NCI-H1092 treated with DMSO at 0.1 percent for 48 hours (cell line): ENCODE measurements around the gene NPLOC4.
A peak's percentile ranks its signal among the peaks of the same experiment; 100 is the strongest.
"Not testable (repeated sequence)": the region's sequence is repeated elsewhere in the genome, so short reads cannot be mapped to it uniquely, and the experiment has no call there.

ENCODE experiments used
- DNase-seq: peaks from one replicate; lab custom pipeline; 2025; lab: John Stamatoyannopoulos, UW

NPLOC4 gene

DNA sequence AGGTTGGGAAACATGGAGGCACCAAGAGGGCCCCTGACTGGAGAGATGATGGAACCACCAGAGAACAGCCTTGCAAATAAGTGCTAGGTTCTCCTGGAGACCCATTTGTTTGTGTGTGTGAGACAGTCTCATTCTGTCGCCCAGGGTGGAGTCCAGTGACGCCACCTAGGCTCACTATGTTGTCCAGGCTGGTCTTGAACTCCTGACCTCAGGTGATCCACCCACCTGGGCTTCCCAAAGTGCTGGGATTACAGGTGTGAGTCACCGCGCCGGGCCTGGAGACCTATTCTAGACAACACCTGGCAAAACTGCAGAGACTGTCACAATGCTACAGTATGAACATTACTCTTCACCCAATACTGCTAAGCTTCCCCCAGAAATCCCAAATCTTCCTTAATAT lies 1.5 kb downstream of the NPLOC4 start:
- DNase-seq: no peak

DNA sequence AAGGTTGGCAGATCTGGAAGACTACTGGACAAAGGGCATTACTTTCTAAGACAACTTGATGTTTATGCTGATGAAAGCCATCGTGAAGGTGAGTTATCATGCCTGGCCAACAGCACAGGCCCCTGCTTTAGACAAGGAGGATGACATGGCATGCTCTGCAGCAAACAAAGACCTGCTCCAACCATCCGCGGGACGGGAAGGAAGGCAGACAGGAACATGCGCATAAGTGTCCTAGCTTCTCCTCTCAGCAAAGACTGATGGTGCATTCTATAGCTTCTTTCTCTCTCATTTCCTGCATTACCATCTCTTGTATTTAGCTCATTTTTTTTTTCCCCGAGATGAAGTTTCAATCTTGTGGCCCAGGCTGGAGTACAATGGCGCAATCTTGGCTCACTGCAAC lies 5.4 kb downstream of the NPLOC4 start:
- no peak for DNase-seq

DNA sequence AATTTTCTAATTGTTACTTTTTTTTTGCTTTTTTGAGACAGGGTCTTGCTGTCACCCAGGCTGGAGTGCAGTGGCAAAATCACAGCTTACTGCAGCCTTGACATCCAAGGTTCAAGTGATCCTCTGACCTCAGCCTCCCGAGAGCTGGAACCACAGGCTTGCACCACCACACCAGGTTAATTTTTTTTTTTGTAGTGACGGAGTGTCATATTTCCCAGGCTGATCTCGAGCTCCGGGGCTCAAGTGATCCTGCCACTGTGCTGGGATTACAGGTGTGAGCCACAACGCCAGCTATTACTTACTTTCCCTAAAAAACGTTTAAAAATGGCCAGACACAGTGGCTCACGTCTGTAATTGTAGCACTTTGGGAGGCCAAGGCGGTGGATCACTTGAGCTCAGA lies 6.6 kb downstream of the NPLOC4 start:
- DNase-seq: no peak

DNA sequence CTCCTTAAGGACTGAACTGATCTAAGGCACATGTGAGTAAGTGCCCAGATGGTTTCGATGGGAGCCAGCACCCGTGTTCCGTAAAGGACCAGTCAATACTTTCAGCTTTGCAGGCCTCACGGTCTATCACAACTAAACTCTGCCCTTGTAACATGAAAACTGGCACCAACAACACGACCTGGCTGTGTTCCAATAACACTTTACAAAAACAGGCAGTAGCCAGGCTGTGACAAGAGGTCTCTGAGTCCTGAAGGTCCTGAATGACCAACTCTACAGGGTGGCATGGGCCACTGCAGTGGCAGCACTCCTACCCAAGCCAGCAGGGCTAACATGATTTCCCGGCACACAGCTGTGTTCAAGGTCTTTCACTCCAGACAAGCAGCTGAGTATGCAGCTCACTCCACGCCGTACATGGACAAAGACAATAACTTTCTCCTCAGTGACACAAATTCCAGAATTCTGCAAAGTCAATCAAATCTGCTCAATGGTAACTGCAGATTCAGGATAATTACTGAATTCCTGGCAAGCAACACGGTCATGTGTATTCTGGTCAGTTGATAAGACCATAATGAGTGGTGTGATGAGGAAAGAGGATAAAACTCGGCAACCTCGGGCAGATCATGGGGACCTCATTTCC lies 15.3 kb downstream of the NPLOC4 start:
- no peak for DNase-seq

DNA sequence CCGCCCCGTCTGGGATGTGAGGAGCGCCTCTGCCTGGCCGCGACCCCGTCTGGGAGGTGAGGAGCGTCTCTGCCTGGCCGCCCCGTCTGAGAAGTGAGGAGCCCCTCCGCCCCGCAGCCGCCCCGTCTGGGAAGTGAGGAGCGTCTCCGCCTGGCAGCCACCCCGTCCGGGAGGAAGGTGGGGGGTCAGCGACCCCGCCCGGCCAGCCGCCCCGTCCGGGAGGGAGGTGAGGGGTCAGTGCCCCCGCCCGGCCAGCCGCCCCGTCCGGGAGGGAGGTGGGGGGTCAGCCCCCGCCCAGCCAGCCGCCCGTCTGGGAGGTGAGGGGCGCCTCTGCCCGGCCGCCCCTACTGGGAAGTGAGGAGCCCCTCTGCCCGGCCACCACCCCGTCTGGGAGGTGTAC lies 18.6 kb downstream of the NPLOC4 start:
- not testable (repeated sequence) for DNase-seq

DNA sequence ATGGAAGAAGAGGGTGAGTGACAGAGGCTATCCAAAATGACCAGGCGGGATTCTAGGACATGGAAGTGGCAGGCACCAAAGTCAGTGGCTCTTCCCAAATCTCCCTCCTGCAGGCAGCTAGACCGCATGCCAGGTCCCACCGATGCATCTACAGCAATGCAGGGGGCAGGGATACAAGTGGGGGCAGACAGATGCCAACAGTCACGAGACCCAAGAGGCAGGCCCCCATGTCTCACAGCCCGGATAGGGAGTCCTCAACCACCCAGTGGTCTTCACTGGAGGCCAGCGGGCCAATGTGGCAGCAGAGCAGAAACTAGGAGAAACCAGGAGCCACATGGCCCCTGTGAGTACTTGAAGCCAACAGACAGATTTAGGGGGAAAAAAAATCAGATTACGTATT lies 20.0 kb downstream of the NPLOC4 start:
- no peak for DNase-seq

DNA sequence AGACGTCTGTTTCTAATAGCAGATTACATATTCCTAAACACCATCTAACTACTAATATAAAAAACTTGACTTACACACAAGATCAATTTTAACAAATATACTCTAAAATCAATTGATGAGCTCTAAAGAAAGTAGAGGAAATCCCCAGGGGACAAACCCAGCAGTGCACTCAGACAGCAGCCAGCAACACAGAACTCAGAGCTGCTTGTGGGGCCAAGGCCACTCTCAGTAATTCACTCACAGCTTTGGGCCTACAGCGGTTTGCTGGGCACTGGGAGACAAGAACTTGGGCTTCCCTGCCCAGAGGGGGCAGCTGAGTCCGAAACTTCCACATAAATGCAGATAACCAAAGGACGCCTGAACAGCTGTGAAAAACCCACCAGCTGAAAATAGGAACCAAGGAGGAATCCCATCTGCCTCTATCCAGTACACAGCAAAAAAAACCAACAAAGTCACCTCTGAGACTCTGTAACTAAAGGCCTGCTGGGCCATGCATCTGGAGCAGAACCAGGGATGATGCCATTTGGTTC lies 21.4 kb downstream of the NPLOC4 start:
- no peak for DNase-seq

DNA sequence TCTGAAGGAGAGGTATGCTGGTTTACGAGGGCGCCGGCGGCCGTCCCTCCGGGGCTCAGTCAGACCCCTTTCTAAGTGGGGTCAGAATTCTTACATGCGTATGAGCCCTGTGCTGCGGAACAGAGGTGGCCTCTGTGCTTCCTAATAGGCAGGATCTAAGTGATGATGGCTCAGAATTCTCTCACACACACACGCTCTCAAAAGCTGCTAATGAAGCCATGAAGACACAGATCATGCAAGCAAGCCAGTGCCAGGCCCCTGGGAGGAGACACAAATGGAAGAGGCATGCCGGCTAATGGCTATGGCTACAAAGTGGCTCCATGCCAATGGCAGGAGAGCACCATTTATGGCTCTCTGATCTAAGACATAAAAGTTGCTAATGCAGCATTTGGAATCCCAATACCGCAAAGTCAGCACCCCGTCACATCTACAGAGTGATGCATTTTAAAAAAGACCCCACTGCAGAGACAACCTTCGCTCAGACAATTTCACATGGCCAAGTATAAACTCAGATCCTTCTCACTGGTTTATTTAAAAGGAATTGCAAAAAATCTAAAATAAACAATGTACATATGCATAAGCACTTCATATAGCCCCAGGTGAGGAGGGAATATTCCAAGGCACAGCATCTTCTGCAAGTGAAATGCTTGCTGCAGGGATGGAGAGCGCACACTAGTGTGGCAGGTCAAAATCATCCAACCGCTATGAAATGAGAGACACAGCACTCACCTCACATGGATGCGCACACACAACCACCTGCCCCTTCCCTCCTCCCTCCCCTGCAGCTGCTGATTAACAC lies 24.5 kb downstream of the NPLOC4 start:
- no peak for DNase-seq

DNA sequence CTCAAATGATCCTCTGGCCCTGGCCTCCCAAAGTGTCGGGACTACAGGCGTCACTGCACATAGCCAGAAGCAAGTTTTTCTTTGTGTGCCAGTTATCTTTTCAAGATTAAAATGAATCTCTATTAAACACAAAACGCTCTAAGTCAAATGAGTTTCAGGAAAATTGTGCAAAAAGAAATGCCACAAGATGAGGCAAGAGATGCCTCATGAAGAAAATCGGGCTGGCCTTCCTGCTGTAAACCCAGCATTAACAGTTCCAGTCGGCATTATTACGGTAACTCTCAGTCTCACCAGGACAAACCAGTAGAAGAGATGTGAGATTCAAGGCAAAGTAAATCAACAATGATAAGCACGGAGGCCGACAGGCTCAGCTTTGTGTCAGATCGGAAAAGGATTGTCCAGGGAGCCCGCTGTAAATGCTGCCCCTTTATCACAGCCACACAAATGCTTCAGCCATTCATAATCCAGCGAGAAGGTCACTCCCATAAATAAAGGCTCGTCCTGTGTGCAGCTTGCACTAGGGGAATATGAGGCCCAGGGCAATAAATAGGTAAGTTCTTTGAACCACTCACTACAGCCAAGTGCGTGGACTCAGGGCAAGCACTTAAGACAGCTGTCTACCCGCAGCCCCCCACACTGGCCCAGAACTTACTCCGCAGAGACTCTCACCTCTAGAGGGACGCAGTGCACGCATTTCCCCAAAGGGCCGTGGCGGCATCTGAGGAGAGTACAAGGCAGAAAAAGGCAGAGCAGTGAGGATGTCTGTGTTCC lies 27.2 kb downstream of the NPLOC4 start:
- DNase-seq: no peak

DNA sequence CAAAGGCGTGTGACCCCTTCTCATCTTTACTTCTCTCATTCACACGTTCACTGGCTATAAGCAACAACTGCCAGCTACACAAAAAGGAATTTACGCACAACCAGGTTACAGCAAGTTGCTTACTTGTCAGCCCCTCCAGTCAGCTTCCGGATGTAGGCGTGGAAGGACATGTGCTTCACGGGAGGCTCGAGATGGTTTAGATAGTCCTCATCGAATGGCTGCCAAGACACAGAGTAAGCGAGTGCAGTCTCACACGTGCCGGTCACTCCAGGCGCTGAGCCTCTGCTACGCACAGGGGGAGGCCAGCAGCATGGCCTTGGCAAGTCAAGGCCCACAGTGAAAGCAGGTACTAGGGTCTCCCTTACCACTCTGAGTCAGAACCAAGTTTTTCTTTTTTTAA lies 28.3 kb downstream of the NPLOC4 start:
- DNase-seq: no peak

DNA sequence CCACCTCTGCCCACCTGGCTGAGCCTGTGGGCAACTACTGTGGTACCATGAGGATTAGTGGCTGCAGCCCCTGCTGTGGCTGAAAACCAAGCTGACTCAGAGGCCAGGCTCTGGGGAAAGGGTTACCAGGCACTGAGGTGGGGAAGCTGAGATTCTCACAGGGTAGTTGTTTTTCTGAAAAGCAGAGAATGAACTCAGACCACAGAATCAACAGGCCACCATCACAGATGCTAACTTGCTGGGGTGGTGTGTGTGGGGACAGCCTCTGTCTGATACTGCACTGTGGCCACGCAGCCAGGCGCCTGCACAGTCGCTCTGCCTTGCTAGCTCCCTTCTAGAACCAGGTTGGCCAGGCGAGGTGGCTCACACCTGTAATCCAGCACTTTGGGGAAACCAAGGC lies 28.8 kb downstream of the NPLOC4 start:
- no peak for DNase-seq

DNA sequence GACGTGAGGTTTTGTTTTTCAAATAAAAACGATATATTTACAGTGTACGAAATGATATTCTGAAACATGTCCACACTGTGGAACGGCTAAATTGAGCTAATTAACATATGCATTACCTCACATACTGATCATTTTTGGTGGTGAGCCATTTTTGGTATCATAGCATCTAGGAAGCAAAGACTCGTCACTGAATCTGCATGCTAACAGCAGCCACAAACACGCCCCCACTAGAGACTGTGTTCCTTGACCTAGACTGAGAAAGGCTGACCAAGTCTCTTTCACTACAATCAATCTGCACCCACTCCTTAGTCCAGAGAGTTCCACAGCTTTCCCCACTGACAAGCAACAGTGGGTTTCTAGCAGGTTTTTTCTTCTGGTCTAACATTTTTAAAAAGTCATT lies 29.5 kb downstream of the NPLOC4 start:
- DNase-seq: no peak

DNA sequence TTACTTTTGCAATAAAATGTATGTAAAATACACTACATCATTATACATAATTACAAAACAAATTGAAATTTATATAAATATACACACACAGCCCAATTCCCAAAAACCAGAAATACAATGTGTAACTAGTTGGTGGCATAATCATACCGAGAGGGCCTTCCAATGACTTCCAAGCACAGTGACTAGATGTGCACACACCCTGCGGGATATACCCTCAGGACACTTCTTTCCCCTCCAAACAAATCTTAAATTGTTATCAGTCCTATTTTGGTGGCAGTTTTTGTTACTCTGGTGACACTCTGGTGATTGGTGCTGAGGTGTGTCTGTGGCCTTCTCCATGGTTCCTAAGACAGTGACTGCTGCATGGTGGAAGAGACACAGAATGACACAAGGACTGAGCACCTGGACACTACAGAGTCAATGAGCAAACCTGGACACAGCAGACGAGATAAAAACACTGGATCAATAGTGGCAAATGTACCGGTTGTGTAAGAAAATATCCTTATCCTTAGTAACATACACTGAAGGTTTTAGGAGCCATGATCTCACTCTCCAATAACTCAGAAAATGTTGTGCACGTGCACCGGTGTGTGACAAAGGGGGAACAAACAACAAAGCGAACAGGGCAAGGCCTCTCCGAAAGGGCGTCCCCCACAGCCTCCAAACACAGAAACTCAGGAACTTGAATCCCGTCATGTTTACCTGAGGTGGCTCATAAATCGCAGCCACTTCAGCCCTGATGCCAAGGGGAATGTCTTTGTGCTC lies 32.9 kb downstream of the NPLOC4 start:
- DNase-seq: no peak

DNA sequence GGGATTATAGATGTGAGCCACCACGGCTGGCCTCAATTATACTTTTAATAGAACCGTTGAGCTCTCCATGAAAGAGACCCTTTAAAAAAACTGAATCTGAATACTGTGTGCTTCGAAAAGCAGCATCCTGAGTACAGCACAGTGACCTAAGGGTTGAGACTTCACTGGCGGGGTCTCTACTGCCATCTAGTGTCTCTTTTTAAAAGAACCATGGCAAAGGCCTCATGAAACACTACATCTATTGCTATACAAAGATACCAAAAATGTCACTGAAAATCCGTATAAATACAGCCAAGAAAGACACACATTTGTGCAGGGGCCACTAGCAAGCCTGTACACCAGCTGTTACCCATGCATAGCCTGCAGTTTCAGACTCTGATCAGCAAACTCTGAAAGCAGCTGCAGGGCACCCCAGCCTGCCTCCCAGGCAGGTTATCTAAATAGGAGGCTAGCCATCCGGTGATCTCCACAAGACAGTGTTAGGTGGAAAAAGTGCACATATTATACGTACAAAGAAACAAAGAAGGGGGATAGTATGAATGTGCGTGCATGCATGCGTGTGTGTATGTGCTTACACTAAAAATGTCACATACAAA lies 35.3 kb downstream of the NPLOC4 start:
- peak; percentile 56 for DNase-seq

DNA sequence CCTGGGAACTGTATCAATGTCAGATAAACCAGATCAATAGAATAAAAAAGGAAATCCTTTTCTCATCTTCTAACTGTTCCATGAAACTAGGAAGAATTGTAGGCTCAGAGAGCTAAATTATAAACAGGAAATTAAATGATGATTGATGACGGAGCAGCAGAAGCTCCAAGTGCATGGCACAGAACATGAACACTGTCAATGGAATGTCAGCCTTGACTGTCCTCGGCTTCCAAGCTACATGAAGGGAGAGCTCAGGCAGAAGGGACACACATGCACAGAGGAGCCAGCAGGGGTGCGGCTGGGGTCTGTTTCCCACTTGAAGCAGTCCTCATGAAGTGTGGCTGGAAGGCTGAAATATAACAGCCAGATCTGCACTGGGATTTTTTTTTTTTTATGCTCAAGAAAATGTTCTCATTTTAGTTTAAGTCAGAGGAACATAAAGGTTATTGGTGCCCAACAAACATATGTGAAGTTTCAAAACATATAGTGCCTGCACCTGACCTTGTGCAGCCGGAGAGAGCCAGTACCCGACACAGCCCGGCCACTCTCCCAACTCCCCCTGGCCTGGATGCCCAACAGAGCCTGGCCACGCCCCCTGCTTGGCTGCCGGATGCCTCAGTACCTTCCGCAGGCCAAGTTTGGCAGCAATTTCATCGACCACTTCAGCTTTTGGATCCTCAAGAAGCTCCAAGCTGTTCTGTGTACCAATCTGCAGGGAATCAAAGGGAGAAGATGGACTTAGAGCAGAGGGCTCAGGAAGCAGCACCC lies 37.0 kb downstream of the NPLOC4 start:
- DNase-seq: no peak

DNA sequence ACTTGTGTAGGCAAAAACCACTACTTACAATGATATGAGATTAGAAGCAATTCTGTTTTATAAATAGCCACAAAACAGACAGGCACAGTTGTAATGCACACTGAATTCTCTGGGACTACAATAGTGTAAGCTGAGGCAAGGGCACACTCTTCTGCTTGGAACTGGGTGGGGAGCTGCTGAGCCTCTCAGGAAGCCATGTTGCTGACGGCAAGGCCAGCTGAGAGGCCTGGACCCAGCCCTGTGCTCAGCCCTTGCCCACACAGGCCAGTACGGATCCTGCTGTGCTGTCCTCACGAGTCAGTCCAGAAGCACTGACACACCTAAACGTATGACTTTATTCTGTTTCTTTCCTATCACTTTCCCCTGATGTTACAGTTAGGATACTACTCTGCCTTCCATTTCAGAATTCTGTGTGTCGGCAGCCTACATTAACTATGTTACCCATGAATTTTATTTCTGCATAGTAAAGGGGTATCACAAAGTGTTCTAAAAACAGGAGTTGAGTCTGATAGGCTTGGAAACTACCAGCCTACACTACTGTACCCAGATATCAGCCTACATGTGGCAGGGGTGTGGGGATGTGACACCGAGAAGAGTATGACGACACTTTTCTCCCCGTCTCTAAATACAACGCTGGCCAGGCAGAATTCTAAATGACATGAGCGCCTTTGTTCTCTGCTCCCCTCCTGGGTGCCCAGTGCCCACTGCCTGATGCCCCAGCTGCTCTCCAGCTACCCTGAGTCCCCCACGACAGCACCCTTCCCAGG lies 43.6 kb downstream of the NPLOC4 start:
- DNase-seq: no peak

DNA sequence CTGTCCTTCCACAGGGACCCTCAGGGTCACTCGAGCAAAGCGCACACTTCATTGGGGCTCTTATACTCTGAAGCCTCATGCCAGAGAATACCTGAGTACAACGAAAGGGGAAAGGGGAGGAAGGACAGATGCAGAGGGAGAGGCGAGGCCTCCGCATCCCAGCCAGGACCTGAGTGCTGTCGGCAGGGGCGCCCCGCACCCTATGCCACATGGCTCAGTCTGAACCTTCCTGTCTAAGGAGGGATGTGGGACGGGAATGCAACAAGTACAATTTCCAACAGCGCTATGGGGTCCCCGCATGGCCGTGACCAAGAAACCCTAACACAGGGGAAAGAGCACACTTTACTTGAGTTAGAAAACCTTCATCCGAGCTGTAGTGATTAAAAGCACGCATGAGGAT lies 44.9 kb downstream of the NPLOC4 start:
- DNase-seq: no peak

DNA sequence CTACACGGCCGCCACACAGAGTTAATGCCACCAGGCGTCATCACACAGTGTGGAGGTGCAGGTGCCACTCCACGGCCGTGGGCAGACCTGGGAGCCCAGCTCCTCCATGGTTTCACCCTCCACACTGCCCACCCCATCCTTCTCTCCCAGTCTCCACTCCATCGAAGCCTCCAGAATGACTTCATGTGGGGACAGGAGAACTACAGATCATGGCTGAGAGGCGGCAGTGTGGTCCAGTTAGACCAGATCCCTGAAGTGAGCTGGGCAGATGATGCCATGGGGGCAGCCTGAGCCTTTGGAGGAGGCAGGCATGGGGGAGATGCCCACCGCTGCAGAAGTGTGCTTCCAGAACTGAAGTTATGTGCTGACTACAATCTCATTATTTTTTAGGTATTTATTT lies 46.8 kb downstream of the NPLOC4 start:
- no peak for DNase-seq

DNA sequence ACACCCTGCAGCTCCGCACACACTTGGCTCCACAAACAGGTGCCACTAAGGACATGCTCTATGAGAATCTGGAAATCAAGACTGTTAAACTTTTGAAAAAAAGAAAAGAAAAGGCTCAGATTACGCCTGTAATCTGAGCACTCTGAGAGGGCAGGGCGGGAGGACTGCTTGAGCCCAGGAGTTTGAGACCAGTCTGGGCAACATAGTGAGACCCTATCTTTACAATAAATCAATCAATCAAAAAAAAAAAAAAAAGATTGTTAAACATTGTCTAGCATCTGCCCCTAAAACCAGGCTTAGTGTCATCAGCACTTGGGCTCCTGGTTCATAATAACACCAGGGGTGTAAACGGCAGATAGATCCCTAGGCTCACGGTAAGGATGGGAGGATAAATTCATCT lies 47.3 kb downstream of the NPLOC4 start:
- DNase-seq: no peak

DNA sequence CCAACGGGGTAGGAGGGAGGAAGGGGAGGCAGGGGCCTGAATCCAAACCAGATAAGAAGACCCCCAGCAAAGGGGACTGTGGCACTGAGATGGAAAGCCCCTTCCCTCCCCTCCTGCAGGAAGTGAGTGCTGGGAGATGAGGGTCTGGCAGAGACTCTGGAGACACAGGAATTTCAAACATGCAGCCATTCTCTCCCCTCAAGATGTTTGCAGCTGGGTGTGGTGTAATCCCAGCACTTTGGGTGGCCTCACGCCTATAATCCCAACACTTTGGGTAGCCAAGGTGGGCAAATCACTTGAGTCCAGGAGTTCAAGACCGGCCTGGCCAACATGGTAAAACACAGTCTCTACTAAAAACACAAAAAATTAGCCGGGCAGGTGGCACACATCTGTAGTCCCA lies 50.8 kb downstream of the NPLOC4 start:
- no peak for DNase-seq
